HepG2 (cell line): ENCODE data around the gene LMNA. TPM values are rescaled to one million over a fixed set of nuclear protein-coding genes. Genes with fewer than 3 reads are reported as not detected.

ENCODE experiments used
- DMAP1 ChIP-seq: IDR thresholded peaks from 2 replicates; pipeline ENCODE4 v1.6.1; 2016
- E2F5 ChIP-seq: sonication (generic); formaldehyde crosslinking; conservative IDR thresholded peaks from 2 replicates; pipeline ENCODE4 v1.4.0; 2020; ENCODE audit warnings: missing genetic modification reagents
- FOXO4 ChIP-seq: sonication (generic); formaldehyde crosslinking; conservative IDR thresholded peaks from 2 replicates; pipeline ENCODE4 v1.8.1; 2023; ENCODE audit warnings: missing genetic modification reagents
- HDAC2 ChIP-seq: sonication (generic); formaldehyde crosslinking; IDR thresholded peaks from 2 replicates; pipeline ENCODE4 v1.4.0; 2020; ENCODE audit warnings: missing genetic modification reagents
- HHEX ChIP-seq: IDR thresholded peaks from 2 replicates; pipeline ENCODE4 v1.6.1; 2016; ENCODE audit warnings: control low read depth
- HMG20B ChIP-seq: conservative IDR thresholded peaks from 2 replicates; pipeline ENCODE4 v1.6.1; 2016; ENCODE audit warnings: missing genetic modification reagents, missing compliant biosample characterization
- KLF13 ChIP-seq: sonication (generic); formaldehyde crosslinking; IDR thresholded peaks from 2 replicates; pipeline ENCODE4 v1.4.0; 2020; ENCODE audit warnings: mild to moderate bottlenecking, missing genetic modification reagents
- MAZ ChIP-seq, 2 experiments: sonication (generic) in 1 of 2; formaldehyde crosslinking in 1 of 2; IDR thresholded peaks; 2 replicates each; pipeline versions ENCODE4 v1.5.0 to v1.6.1; 2012 to 2020; ENCODE audit warnings: low read depth in 2 of 2, mild to moderate bottlenecking in 2 of 2, borderline replicate concordance in 1 of 2, improper control_type of control experiment in 1 of 2, low read length in 1 of 2, missing genetic modification reagents in 1 of 2, moderate library complexity in 1 of 2
- MED8 ChIP-seq: sonication (generic); formaldehyde crosslinking; IDR thresholded peaks from 2 replicates; pipeline ENCODE4 v1.8.1; 2023; ENCODE audit warnings: mild to moderate bottlenecking, missing genetic modification reagents; ENCODE audit not compliant: insufficient replicate concordance
- MXD3 ChIP-seq: IDR thresholded peaks from 2 replicates; pipeline ENCODE4 v1.6.1; 2016; ENCODE audit warnings: mild to moderate bottlenecking, missing biosample characterization, missing genetic modification reagents
- PRDM4 ChIP-seq: sonication (generic); formaldehyde crosslinking; IDR thresholded peaks from 2 replicates; pipeline ENCODE4 v1.9.0; 2021; ENCODE audit warnings: missing genetic modification reagents, borderline replicate concordance
- RAD21 ChIP-seq: fragments of 450-650 bp; formaldehyde crosslinking; IDR thresholded peaks from 2 replicates; pipeline ENCODE4 v1.5.0; 2020; ENCODE audit warnings: mild to moderate bottlenecking
- SCMH1 ChIP-seq: sonication (generic); formaldehyde crosslinking; IDR thresholded peaks from 2 replicates; pipeline ENCODE4 v1.9.0; 2021; ENCODE audit warnings: missing genetic modification reagents, mild to moderate bottlenecking, borderline replicate concordance
- SOX5 ChIP-seq: IDR thresholded peaks from 2 replicates; pipeline ENCODE4 v1.6.1; 2016; ENCODE audit warnings: borderline replicate concordance
- THAP11 ChIP-seq: IDR thresholded peaks from 2 replicates; pipeline ENCODE4 v1.6.1; 2016; ENCODE audit warnings: missing biosample characterization, missing genetic modification reagents
- WIZ ChIP-seq: sonication (generic); formaldehyde crosslinking; IDR thresholded peaks from 2 replicates; pipeline ENCODE4 v1.5.1; 2020; ENCODE audit warnings: mild to moderate bottlenecking, missing genetic modification reagents
- ZFP36L2 ChIP-seq: sonication (generic); formaldehyde crosslinking; IDR thresholded peaks from 2 replicates; pipeline ENCODE4 v1.4.0; 2020; ENCODE audit warnings: missing genetic modification reagents
- ZFP82 ChIP-seq: sonication (generic); formaldehyde crosslinking; IDR thresholded peaks from 2 replicates; pipeline ENCODE4 v1.5.1; 2020; ENCODE audit warnings: mild to moderate bottlenecking, missing genetic modification reagents, borderline replicate concordance
- ZNF124 ChIP-seq: sonication (generic); formaldehyde crosslinking; IDR thresholded peaks from 2 replicates; pipeline ENCODE4 v1.4.0; 2020; ENCODE audit warnings: missing genetic modification reagents
- ZNF20 ChIP-seq: sonication (generic); formaldehyde crosslinking; IDR thresholded peaks from 2 replicates; pipeline ENCODE4 v1.4.0; 2020; ENCODE audit warnings: mild to moderate bottlenecking, moderate library complexity, missing genetic modification reagents
- ZNF414 ChIP-seq: sonication (generic); formaldehyde crosslinking; IDR thresholded peaks from 2 replicates; pipeline ENCODE4 v1.5.0; 2020; ENCODE audit warnings: missing genetic modification reagents
- ZNF768 ChIP-seq: sonication (generic); formaldehyde crosslinking; IDR thresholded peaks from 2 replicates; pipeline ENCODE4 v1.4.0; 2020; ENCODE audit warnings: missing genetic modification reagents
- ZNF891 ChIP-seq: sonication (generic); formaldehyde crosslinking; IDR thresholded peaks from 2 replicates; pipeline ENCODE4 v1.5.0; 2020; ENCODE audit warnings: mild to moderate bottlenecking, missing genetic modification reagents
- ZSCAN29 ChIP-seq: sonication (generic); formaldehyde crosslinking; conservative IDR thresholded peaks from 2 replicates; pipeline ENCODE4 v1.4.0; 2020; ENCODE audit warnings: mild to moderate bottlenecking, missing genetic modification reagents
- ZSCAN9 ChIP-seq: IDR thresholded peaks from 2 replicates; pipeline ENCODE4 v1.6.1; 2016; ENCODE audit warnings: borderline replicate concordance
- polyA plus RNA-seq, 8 experiments: library from polyadenylated mRNA; depleted of rRNA in 3 of 8; stranded (reverse) in 7 of 8; unstranded in 1 of 8; fragments of >200 nt; fragmentation: Illumina TruSeq in 4 of 8; extraction: Trizol in 4 of 8; gene quantifications; 2 replicates each; pipeline versions ENCODE4 v1.2.1 to v1.2.3, GENCODE V29; 2011 to 2016; ENCODE audit warnings: low read depth in 4 of 8, missing spikeins in 1 of 8, mixed read lengths in 1 of 8; ENCODE audit not compliant: insufficient read depth in 1 of 8
- total RNA-seq, 5 experiments: library from RNA; depleted of rRNA; stranded (reverse); fragments of >200 nt; fragmentation: Illumina TruSeq; extraction: Trizol; gene quantifications; 2 replicates each; pipeline ENCODE4 v1.2.3, GENCODE V29; 2016; ENCODE audit warnings: low read depth in 1 of 5

LMNA gene
- total and polyA plus RNA-seq, 2 of the 13 experiments (the other 11 are each of a cell fraction or from before 2014, with no cell fraction given), result 107 to 225 TPM

GRCh38 chr1:156114101-156114918 lies at the start of gene LMNA (continued):
- TF ChIP-seq MXD3 (CRISPR knock-in tag) (0 out of 2 replicates have a peak, but pooled peaks have one; percentile 46), ZNF124 (CRISPR knock-in tag) (peak; percentile 97), THAP11 (CRISPR knock-in tag) (peak; percentile 39), SOX5 (CRISPR knock-in tag) (no peak; the same call in 1 of the 2 replicates), PRDM4 (CRISPR knock-in tag) (no peak), DMAP1 (CRISPR knock-in tag) (0 out of 2 replicates have a peak, but pooled peaks have one; percentile 19), ZNF20 (CRISPR knock-in tag) (no peak), HHEX (CRISPR knock-in tag) (no peak), ZFP36L2 (CRISPR knock-in tag) (no peak), KLF13 (CRISPR knock-in tag) (no peak), WIZ (CRISPR knock-in tag) (no peak), ZNF891 (0 out of 2 replicates have a peak, but pooled peaks have one; percentile 50), ZNF414 (CRISPR knock-in tag) (no peak), MAZ (IDR thresholded peaks at IDR 0.05; ENCODE audit: borderline replicate concordance, low read depth, low read length) (no peak), MAZ (CRISPR knock-in tag; IDR thresholded peaks at IDR 0.05; ENCODE audit: low read depth) (peak; percentile 70; the same call in 1 of the 2 replicates), RAD21 (CRISPR knock-in tag) (no peak), HDAC2 (CRISPR knock-in tag) (no peak), ZNF768 (CRISPR knock-in tag) (0 out of 2 replicates have a peak, but pooled peaks have one; percentile 25), HMG20B (no peak), E2F5 (no peak), MED8 (CRISPR knock-in tag) (no peak), ZSCAN9 (CRISPR knock-in tag) (no peak), SCMH1 (CRISPR knock-in tag) (no peak), FOXO4 (no peak), ZFP82 (CRISPR knock-in tag) (no peak), ZSCAN29 (CRISPR knock-in tag) (no peak)
